Adrenal gland (tissue), 12 donors: ENCODE measurements around the gene GALNT9. TPM values are rescaled to one million over a fixed set of nuclear protein-coding genes. Genes with fewer than 3 reads are reported as not detected.

ENCODE experiments used
- DNase-seq, 7 donors: peaks; one replicate each; pipeline ENCODE4 v3.0.0-alpha.2; 2019 to 2020
- H3K27ac ChIP-seq, 5 donors: fragments of 200-600 bp; sonication (generic) in 4 of 5; 1 replicate in 3 of 5; 2 replicates in 2 of 5; pipeline versions ENCODE4 v1.5.1 to v1.8.0; 2016 to 2020; ENCODE audit warnings: mild to moderate bottlenecking in 1 of 5
- H3K27me3 ChIP-seq: fragments of 200-600 bp; 2 replicates; pipeline ENCODE4 v1.8.0; 2021
- H3K36me3 ChIP-seq, 2 donors: fragments of 200-600 bp; replicated peaks in 1 of 2; 1 replicate in 1 of 2; 2 replicates in 1 of 2; pipeline versions ENCODE4 v1.5.1 to v1.8.0; 2018 to 2022
- H3K4me1 ChIP-seq, 2 donors: fragments of 200-600 bp; replicated peaks in 1 of 2; 1 replicate in 1 of 2; 2 replicates in 1 of 2; pipeline versions ENCODE4 v1.5.1 to v1.8.0; 2018 to 2021
- H3K4me3 ChIP-seq, 4 donors: fragments of 200-600 bp; sonication (generic) in 3 of 4; one replicate each; pipeline ENCODE4 v1.5.1; 2016 to 2018
- H3K9me3 ChIP-seq, 3 donors: fragments of 200-600 bp; sonication (generic) in 1 of 3; replicated peaks in 1 of 3; 1 replicate in 2 of 3; 2 replicates in 1 of 3; pipeline versions ENCODE4 v1.5.1 to v1.8.0; 2016 to 2021
- POLR2A ChIP-seq, 2 donors: fragments of 450-650 bp; IDR thresholded peaks; one replicate each; pipeline ENCODE4 v1.6.1; 2017; ENCODE audit warnings: antibody characterized with exemption in 2 of 2, mild to moderate bottlenecking in 2 of 2, moderate library complexity in 1 of 2
- WGBS, 4 donors: extraction: QIAGEN DNeasy Blood & Tissue Kit in 2 of 4; methylation state at CpG; one replicate each; pipeline versions ENCODE4 v1.1.5 to v1.1.7; 2013 to 2017; 5-methylcytosine and 5-hydroxymethylcytosine counted together
- intact Hi-C, 2 donors: fragments of 100-400 bp; cut with DNase I; formaldehyde crosslinking; loops; one replicate each; pipeline versions ENCODE4 v1.14.1 to v1.15.0; 2022 to 2023
- polyA plus RNA-seq, 3 donors: library from polyadenylated mRNA; stranded (reverse); fragments of 200-250 nt in 2 of 3; fragments of 350-450 nt in 1 of 3; fragmentation: Illumina TruSeq in 1 of 3; extraction: RNeasy Lipid Tissue Mini Kit (QIAGEN cat#74804) in 1 of 3; gene quantifications; one replicate each; pipeline ENCODE4 v1.2.3, GENCODE V29; 2013 to 2014
- total RNA-seq, 9 donors: library from RNA; depleted of rRNA in 4 of 9; stranded (reverse); fragments of >200 nt in 4 of 9; fragments of 120-200 nt in 1 of 9; fragmentation: NEBNext Ultra II Directional in 1 of 9; extraction: Animal tissue kit (Norgen Biotek cat#: 25700) in 1 of 9; gene quantifications; one replicate each; pipeline versions ENCODE4 v1.1.0 to v1.2.4, GENCODE V29; 2013 to 2023
- TF ChIP-seq, protein P1 (sequence below), 6 experiments: fragments of 450-650 bp in 4 of 6; fragments of 200-600 bp in 2 of 6; sonication (generic) in 1 of 6; IDR thresholded peaks; 1 replicate in 5 of 6; 2 replicates in 1 of 6; pipeline versions ENCODE4 v1.5.1 to v1.8.0; 2016 to 2021; ENCODE audit warnings: antibody characterized with exemption in 6 of 6, mild to moderate bottlenecking in 2 of 6, moderate library complexity in 1 of 6
- donor health status: healthy with polysubstance abuse.
- donor health status: Bipolar disorder and iron deficiency.
- donor health status: DM: yes; HTN: yes; CAD: no.
- donor health status: DM: no; HTN: no; CAD: no.
- donor health status: DM: no; HTN: no; CAD: no.
- donor health status: DM: yes; HTN: yes; CAD: no.

GALNT9 gene
- total and polyA plus RNA-seq, 12 donors = 0.44 to 7.8 (median 1.2) TPM; not detected in 1

- no peak for DNase-seq
- Histone ChIP-seq H3K4me3 (no peak overlapping the region), H3K9me3 (no peaks in the 10 kb centered on the region), H3K27me3 (peaks cover 34% of the 10 kb centered on the region), H3K4me1 (no peaks in the 10 kb centered on the region), H3K36me3 (no peaks in the 10 kb centered on the region), H3K27ac (no peak overlapping the region)
- TF ChIP-seq, protein P1, sequence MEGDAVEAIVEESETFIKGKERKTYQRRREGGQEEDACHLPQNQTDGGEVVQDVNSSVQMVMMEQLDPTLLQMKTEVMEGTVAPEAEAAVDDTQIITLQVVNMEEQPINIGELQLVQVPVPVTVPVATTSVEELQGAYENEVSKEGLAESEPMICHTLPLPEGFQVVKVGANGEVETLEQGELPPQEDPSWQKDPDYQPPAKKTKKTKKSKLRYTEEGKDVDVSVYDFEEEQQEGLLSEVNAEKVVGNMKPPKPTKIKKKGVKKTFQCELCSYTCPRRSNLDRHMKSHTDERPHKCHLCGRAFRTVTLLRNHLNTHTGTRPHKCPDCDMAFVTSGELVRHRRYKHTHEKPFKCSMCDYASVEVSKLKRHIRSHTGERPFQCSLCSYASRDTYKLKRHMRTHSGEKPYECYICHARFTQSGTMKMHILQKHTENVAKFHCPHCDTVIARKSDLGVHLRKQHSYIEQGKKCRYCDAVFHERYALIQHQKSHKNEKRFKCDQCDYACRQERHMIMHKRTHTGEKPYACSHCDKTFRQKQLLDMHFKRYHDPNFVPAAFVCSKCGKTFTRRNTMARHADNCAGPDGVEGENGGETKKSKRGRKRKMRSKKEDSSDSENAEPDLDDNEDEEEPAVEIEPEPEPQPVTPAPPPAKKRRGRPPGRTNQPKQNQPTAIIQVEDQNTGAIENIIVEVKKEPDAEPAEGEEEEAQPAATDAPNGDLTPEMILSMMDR (IDR thresholded peaks at IDR 0.05) = no peak
- TF ChIP-seq POLR2A (IDR thresholded peaks at IDR 0.05) = no peak
- intact Hi-C loops = no loop called here
- WGBS, 4 donors = 72 to 80% (median 75%) methylated on average over 9 to 18 of the region's 18 CpGs
Measured at GRCh38 chr12:132295101-132295526, 34.3 kb downstream of the GALNT9 start.

DNA sequence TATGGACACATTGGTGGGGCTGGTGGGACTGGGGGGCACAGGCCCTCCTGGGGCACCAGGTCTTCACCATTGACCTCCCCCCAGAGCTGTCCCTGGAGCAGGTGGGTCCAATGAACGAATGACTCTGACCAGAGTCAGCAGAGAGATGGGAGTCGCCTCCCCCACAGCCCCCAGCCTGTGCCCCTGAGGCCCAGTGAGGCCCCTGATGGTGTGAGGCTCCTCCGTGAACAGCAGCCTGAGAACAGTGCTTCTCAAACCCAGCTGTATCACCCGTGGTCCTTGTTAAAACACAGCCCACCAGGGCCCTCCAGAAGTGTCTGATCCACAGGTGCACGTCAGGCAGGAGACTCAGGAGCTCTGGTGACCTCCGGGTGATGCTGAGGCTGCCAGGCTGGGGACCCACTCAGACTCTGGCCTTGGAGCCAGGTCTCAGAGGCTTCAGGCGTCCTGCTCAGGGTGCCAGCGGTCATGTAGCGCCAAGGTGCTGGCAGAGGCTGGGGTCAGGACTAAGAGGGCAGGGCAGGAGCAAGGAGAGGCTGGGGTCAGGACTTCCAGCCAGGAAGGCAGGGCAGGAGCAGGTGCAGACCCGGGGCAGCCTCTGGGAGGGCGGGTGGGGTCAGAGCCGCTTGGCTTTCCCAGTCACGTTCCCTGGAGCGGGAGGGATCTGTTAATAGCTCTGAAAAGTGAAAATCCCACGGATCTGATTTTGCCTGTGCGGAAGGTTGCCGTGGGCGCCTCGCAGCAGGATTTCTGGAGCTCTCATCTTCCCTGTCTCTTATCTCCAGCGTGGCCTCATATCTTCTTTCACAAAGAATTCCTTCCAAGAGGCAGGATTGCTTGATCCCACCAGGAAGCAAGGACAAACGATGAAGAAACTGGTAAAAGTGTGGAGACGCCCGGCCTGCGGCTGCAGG, 35.0 kb downstream of the GALNT9 start:
- no peak for DNase-seq
- H3K27me3 ChIP-seq = peaks cover 34% of the 10 kb centered on the region
- 58 to 66% (median 61%) methylated on average over 16 to 24 of the region's 24 CpGs for WGBS, 4 donors

GRCh38 chr12:132292328-132293319, 36.8 kb downstream of the GALNT9 start:
- H3K36me3 ChIP-seq = no peaks in the 10 kb centered on the region
- no peak for DNase-seq
- intact Hi-C loops = no loop called here
- TF ChIP-seq, protein P1 (IDR thresholded peaks at IDR 0.05) = no peak
- TF ChIP-seq POLR2A (IDR thresholded peaks at IDR 0.05) = no peak
- no peaks in the 10 kb centered on the region for H3K9me3 ChIP-seq
- no peak overlapping the region for H3K27ac ChIP-seq
- WGBS, 4 donors = 77 to 86% (median 84%) methylated on average over 24 to 33 of the region's 33 CpGs
- H3K4me3 ChIP-seq = no peak overlapping the region
- peaks cover 34% of the 10 kb centered on the region for H3K27me3 ChIP-seq
- H3K4me1 ChIP-seq = no peaks in the 10 kb centered on the region

More for the DNA sequence above, 35.0 kb downstream of the GALNT9 start:
- no peaks in the 10 kb centered on the region for H3K4me1 ChIP-seq
- TF ChIP-seq, protein P1 (IDR thresholded peaks at IDR 0.05) = no peak
- no peak for TF ChIP-seq POLR2A (IDR thresholded peaks at IDR 0.05)
- no peak overlapping the region for H3K27ac ChIP-seq
- H3K36me3 ChIP-seq = no peaks in the 10 kb centered on the region
- no peak overlapping the region for H3K4me3 ChIP-seq
- H3K9me3 ChIP-seq = no peaks in the 10 kb centered on the region
- intact Hi-C loops = no loop called here
